ENCODE measurements around the gene GRID1. TPM values are rescaled to one million over a fixed set of nuclear protein-coding genes. Genes with fewer than 3 reads are reported as not detected.

GRID1 gene
- total RNA-seq, 3 donors from 2014 or later, result 2.3 to 8.5 (median 5.9) TPM

DNA sequence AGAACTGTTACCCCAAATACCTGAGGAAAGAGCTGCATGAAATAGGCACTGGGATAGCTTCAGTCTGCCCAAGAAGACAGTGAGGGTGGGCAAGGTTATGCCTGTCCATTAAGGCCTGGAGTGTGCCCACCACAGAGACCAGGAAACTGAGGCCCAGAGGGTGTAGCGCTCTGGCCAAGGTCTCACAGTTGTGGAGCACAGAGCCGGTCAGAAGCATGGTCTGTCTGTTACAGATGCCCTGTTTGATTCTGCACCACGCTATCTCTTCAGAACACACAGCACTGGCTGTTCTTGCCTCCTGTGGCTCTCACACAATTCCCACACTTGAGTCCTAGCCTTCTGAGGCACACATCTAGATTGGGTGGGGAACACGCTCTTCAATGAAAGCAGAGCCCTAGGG, 261.4 kb downstream of the GRID1 start:
- no peak overlapping the region for H3K27ac ChIP-seq
- no peak overlapping the region for H3K4me3 ChIP-seq
- H3K4me1 ChIP-seq, result no peaks in the 10 kb centered on the region
- DNase-seq (ENCODE audit: low spot score in 2 of 2), result no peak
- H3K36me3 ChIP-seq, result no peaks in the 10 kb centered on the region
- intact Hi-C loops (cut with DNase I; ENCODE audit: low total_unique reads), result no loop called here
- no peak for TF ChIP-seq POLR2A (IDR thresholded peaks at IDR 0.05)
- TF ChIP-seq, protein P1, sequence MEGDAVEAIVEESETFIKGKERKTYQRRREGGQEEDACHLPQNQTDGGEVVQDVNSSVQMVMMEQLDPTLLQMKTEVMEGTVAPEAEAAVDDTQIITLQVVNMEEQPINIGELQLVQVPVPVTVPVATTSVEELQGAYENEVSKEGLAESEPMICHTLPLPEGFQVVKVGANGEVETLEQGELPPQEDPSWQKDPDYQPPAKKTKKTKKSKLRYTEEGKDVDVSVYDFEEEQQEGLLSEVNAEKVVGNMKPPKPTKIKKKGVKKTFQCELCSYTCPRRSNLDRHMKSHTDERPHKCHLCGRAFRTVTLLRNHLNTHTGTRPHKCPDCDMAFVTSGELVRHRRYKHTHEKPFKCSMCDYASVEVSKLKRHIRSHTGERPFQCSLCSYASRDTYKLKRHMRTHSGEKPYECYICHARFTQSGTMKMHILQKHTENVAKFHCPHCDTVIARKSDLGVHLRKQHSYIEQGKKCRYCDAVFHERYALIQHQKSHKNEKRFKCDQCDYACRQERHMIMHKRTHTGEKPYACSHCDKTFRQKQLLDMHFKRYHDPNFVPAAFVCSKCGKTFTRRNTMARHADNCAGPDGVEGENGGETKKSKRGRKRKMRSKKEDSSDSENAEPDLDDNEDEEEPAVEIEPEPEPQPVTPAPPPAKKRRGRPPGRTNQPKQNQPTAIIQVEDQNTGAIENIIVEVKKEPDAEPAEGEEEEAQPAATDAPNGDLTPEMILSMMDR (IDR thresholded peaks at IDR 0.05), result no peak
- TF ChIP-seq POLR2AphosphoS5 (IDR thresholded peaks at IDR 0.05), result no peak
- no peaks in the 10 kb centered on the region for H3K9me3 ChIP-seq
- no peaks in the 10 kb centered on the region for H3K27me3 ChIP-seq

- H3K27ac ChIP-seq, result no peak overlapping the region
- no peak for DNase-seq (ENCODE audit: low spot score in 2 of 2)
- intact Hi-C loops (cut with DNase I; ENCODE audit: low total_unique reads), result no loop called here
- H3K9me3 ChIP-seq, result no peaks in the 10 kb centered on the region
- TF ChIP-seq, protein P1 (IDR thresholded peaks at IDR 0.05), result no peak
- no peak for TF ChIP-seq POLR2A (IDR thresholded peaks at IDR 0.05)
- no peak for TF ChIP-seq POLR2AphosphoS5 (IDR thresholded peaks at IDR 0.05)
- no peak overlapping the region for H3K4me3 ChIP-seq
- H3K4me1 ChIP-seq, result no peaks in the 10 kb centered on the region
- no peaks in the 10 kb centered on the region for H3K36me3 ChIP-seq
- no peaks in the 10 kb centered on the region for H3K27me3 ChIP-seq
Observed at GRCh38 chr10:86104611-86105145, 261.9 kb downstream of the GRID1 start.

DNA sequence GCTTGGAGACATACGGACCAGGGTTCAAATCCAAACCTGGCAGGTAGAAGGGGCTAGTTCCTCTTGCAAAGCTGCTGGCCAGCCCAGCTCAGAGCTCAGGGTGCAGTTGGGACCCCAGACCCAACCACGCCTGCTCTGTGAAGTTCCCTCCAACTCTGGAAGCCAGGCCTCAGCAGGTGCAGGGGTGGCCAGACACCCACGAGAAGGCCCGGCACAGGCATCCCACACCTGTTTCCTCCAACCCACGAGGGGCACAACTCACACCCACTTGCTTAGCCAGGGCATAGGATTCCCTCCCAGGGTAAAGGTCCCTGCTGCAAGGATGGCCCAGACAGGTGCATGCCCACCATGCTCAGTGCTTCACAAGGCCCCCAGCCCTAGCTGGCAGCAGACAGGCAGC, 262.4 kb downstream of the GRID1 start:
- no peak for TF ChIP-seq POLR2AphosphoS5 (IDR thresholded peaks at IDR 0.05)
- TF ChIP-seq, protein P1 (IDR thresholded peaks at IDR 0.05), result no peak
- no peak for TF ChIP-seq POLR2A (IDR thresholded peaks at IDR 0.05)
- intact Hi-C loops (cut with DNase I; ENCODE audit: low total_unique reads), result no loop called here
- Histone ChIP-seq H3K27ac (no peak overlapping the region), H3K4me1 (no peaks in the 10 kb centered on the region), H3K9me3 (no peaks in the 10 kb centered on the region), H3K27me3 (no peaks in the 10 kb centered on the region), H3K36me3 (no peaks in the 10 kb centered on the region), H3K4me3 (no peak overlapping the region)
- DNase-seq (ENCODE audit: low spot score in 2 of 2), result no peak

DNA sequence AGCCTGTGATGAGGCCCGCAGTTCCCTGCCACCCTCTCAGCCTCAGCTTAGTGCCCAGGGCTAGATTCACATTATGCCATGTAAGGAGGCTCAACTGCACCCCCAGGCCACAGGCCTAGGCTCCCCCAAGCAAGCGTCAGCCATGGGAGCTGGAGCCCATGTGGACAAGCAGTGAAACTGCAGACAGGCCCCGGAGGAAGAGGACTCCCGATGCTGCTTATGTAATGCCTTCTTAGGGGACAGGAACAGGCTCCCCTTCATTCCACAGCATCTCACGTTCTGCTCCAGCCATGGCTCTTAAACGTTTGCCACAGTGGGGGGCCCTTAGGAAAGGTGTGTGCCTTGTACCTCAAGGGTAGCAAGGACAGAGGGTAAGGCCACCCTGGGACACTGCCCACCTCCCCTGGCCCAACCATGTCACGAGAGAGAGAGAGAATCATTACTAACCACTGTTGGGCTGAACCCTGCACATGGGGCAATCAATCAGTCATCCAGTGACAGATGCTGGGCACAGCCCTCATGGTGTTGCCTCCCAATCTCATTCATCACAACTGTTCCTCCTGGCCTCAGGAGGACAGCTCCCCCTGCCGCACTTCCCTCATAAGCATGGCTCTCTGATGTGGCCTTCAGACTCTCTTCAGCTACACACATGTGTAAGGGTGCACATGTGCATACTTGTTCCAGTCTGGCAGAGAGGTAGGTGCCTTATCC, 263.0 kb downstream of the GRID1 start:
- Histone ChIP-seq H3K27me3 (no peaks in the 10 kb centered on the region), H3K36me3 (no peaks in the 10 kb centered on the region), H3K4me3 (no peak overlapping the region), H3K9me3 (no peaks in the 10 kb centered on the region), H3K4me1 (no peaks in the 10 kb centered on the region), H3K27ac (no peak overlapping the region)
- no peak for DNase-seq (ENCODE audit: low spot score in 2 of 2)
- intact Hi-C loops (cut with DNase I; ENCODE audit: low total_unique reads), result no loop called here
- no peak for TF ChIP-seq POLR2A (IDR thresholded peaks at IDR 0.05)
- TF ChIP-seq, protein P1 (IDR thresholded peaks at IDR 0.05), result no peak
- TF ChIP-seq POLR2AphosphoS5 (IDR thresholded peaks at IDR 0.05), result no peak

DNA sequence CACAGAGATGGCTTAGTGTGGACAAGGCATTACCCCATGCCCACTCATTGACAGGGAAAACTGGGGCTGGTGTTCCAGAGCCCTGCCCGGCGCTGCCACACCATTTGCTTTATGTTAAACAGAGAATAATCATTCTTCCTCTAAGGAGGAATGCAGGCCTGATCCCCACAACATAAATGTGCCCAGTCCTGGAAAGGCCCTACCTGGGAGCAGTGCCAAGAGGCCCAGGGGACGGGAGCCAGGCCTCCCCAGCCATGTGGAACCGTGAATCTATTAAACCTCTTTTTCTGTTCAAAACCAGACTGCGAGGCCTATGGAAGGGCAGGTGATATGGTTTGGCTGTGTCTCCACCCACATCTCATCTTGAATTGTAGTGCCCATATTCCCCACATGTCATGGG, 264.1 kb downstream of the GRID1 start:
- Histone ChIP-seq H3K9me3 (no peaks in the 10 kb centered on the region), H3K4me1 (no peaks in the 10 kb centered on the region), H3K36me3 (no peaks in the 10 kb centered on the region), H3K27me3 (no peaks in the 10 kb centered on the region), H3K4me3 (no peak overlapping the region), H3K27ac (no peak overlapping the region)
- TF ChIP-seq POLR2AphosphoS5 (IDR thresholded peaks at IDR 0.05), result no peak
- TF ChIP-seq, protein P1 (IDR thresholded peaks at IDR 0.05), result no peak
- no peak for TF ChIP-seq POLR2A (IDR thresholded peaks at IDR 0.05)
- DNase-seq (ENCODE audit: low spot score in 2 of 2), result no peak
- intact Hi-C loops (cut with DNase I; ENCODE audit: low total_unique reads), result no loop called here

All from breast epithelium (tissue), 4 donors.